ENCODE data around the gene ABCA5.
"Not testable (repeated sequence)": the region's sequence is repeated elsewhere in the genome, so short reads cannot be mapped to it uniquely, and the experiment has no call there.

ABCA5 gene

DNA sequence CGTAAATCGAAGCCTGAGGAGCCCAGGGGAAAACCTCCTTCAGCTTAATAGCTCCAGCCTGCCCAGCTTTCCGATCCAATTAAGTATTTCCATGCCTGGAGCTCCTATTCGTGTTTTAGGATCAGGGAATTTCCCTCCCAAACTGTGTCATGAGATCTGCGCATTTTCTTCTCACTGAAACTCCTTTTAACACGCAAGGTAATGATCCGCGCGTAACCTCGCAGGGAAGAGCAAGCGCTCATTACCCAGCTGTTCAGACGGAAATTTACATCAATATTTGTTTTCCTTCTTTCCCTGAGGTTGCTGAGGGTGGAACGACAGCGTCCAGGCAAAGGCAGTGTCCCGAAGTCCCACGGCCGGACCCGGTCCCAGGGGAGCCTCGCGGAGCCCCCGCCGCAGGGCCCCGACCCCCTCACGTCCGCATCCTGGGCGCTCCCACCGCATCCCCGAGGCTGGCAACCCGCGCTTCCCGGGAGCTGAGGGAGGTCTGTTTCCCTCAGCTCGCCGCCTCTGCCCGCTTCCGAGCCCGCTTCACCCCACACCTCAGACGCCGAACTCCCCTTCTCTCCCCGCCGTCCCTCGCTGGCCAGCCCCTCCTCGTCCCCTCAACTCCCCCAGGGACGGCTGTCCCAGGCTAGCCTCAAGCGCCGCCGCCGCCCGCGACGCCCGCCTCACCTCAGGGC is 415 bp downstream of the ABCA5 start:
- no peak for DNase-seq

- DNase-seq = no peak
These were observed 1.2 kb downstream of the ABCA5 start for GRCh38 chr17:69325518-69326376.

DNA sequence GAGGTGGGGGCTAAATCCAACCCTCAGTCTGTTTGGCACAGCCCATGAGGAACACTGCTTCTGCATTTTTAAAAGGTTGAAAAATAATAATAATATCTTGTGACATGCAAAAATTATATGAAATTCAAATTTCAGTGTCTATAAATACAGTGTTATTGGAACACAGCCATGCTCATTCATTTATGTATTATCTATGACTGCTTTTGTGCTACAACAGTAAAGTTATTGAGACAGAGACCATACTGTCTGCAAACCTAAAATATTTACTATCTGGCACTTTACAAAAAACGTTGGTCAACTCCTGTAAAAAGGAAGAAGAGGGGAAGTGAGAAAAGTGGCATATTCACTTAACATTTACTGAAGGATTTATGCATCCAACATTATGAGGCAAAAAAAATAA is 3.1 kb downstream of the ABCA5 start:
- DNase-seq = no peak

GRCh38 chr17:69320908-69321238 is 6.1 kb downstream of the ABCA5 start:
- no peak for DNase-seq

- DNase-seq = no peak
These were observed 6.6 kb downstream of the ABCA5 start for GRCh38 chr17:69320210-69320907.

GRCh38 chr17:69317625-69318024 is 9.3 kb downstream of the ABCA5 start:
- no peak for DNase-seq

- peak; percentile 87 for DNase-seq
These were observed 12.5 kb downstream of the ABCA5 start for GRCh38 chr17:69314246-69315065.

DNA sequence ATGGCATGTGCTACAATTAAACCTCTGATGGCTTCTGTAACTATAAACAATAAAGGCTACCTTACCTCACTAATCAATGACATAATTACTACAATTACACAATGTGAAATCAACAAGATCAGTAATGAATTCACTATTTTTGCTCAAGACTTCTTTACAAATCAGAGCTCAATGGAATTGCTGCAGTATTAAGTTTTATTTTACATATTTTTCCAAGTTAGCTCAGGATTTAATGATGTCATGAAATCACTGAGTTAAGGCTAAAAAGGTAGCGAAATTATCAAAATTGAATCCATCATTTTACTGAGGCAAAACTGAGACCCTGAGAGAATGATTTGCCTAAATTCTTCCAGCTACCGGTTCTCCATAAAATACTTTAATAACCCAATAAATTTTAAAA is 21.8 kb downstream of the ABCA5 start:
- no peak for DNase-seq

DNA sequence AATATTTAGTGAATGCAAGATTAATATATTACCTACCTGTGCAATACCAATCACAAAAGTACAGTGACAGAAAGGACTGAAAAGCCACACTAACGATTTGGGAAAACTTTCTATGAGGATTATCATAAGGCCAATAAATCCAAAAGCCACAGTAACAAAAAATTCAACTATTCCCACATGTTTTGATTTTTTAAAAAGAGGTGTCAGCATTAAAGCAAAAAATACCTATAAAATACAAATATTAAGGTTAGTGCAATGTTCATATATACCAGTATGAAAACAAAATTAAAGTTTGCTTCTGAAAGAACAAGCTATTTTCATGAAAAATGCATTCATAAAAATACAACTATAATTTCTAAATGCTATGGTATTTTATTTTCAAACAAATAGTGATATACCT is 24.3 kb downstream of the ABCA5 start:
- DNase-seq = no peak

DNA sequence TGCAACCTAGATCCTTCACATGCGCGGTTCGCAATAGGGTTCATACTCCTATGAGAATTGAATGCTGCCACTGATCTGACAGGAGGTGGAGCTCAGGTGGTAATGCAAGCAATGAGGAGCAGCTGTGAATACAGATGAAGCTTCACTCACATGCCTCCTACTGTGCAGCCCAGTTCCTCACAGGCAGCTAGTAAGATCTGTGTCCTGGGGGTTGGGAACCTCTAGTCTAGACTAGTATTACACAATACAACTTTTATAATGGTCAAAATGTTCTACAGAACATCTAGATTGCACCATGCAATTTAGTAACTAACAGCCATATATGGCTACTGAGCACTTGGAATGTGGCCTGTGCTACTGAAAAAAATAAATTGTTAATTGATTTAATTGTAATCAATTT is 26.7 kb downstream of the ABCA5 start:
- DNase-seq = no peak

DNA sequence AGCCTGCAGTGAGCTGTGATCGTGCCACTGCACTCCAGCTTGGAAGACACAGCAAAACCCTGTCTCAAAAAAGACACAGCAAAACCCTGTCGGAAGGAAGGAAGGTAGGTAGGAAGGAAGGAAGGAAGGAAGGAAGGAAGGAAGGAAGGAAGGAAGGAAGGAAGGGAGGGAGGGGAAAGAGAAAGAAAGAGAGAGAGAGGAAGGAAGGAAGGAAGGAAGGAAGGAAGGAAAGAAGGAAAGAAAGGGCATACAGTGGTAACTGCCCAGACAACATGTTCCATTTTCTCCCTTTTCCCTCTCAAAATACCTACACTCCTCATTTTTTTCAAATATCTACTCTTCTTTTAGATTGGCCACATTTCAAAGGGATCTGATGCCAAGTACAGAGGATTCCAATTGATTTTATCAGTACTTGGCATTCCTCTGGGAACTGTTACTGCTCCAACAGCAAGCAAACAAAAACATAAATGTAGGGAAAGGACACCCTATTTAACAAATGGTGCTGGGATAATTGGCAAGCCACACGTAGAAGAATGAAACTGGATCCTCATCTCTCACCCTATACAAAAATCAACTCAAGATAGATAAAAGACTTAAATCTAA is 28.7 kb downstream of the ABCA5 start:
- not testable (repeated sequence) for DNase-seq

DNA sequence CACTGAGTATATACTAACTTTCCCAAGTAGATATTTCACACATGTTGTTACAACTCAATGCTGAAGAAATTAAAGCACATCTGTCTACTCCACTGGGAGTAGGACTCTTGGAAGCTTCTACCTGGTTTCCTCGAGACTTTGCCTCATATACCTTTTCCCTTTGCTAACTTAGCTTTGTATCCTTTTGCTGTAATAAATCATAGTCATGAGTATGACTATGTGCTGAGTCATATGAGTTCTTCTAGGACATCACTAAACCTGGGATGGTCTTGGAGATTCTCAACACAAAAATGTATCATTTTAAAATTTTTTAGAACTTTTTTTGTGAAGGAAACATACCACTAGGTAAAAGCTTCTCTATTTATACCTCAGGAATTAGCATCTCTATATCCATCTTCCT is 39.8 kb downstream of the ABCA5 start:
- DNase-seq = no peak

DNA sequence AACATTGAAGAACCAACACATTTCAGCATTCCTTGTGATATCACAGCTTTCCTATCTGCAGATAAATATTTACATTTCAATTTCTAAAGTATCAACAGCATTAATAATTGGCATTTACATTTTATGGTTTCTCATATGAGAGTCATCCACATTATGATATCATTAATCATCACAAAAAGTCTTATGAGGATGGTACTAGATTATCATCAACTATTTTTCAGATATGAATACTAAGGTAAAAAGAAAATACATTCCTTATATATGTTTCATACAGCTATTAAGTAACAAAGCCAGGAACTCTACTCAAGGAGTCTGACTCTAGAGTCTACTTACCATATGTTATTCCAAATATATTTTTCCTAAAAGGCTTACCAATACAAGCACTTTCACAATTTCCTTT is 40.7 kb downstream of the ABCA5 start:
- DNase-seq = no peak

DNA sequence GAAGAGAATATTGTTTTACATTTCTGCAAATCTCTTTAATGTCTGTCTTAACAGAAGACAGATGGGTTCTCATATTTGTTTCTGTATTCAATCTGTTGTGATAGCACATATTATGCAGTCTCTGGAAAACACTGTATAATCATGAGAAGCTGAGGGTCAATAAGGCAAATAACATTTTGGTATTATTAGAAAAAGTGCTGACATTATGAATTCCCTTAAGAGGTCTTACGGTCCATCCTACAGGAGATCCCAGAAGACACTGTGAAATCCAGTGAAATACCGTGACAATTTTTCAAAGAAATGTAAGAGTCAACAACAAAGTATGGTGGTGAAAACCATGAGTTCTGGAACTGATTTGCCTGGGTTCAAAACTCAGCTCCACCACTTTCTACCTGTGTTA is 42.3 kb downstream of the ABCA5 start:
- no peak for DNase-seq

GRCh38 chr17:69282002-69282401 is 44.9 kb downstream of the ABCA5 start:
- no peak for DNase-seq

DNA sequence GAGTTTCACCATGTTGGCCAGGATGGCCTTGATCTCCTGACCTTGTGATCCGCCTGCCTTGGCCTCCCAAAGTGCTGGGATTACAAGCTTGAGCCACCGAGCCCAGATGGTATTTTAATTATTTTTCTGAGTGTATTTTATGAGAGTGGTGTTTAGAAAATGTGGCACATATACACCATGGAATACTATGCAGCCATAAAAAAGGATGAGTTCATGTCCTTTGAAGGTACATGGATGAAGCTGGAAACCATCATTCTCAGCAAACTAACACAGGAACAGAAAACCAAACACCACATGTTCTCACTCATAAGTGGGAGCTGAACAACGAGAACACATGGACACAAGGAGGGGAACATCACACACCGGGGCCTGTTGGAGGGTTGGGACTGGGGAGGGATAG is 50.7 kb downstream of the ABCA5 start:
- DNase-seq = not testable (repeated sequence)

GRCh38 chr17:69275751-69276150 is 51.2 kb downstream of the ABCA5 start:
- DNase-seq = no peak

GRCh38 chr17:69271023-69271422 is 55.9 kb downstream of the ABCA5 start:
- no peak for DNase-seq

DNA sequence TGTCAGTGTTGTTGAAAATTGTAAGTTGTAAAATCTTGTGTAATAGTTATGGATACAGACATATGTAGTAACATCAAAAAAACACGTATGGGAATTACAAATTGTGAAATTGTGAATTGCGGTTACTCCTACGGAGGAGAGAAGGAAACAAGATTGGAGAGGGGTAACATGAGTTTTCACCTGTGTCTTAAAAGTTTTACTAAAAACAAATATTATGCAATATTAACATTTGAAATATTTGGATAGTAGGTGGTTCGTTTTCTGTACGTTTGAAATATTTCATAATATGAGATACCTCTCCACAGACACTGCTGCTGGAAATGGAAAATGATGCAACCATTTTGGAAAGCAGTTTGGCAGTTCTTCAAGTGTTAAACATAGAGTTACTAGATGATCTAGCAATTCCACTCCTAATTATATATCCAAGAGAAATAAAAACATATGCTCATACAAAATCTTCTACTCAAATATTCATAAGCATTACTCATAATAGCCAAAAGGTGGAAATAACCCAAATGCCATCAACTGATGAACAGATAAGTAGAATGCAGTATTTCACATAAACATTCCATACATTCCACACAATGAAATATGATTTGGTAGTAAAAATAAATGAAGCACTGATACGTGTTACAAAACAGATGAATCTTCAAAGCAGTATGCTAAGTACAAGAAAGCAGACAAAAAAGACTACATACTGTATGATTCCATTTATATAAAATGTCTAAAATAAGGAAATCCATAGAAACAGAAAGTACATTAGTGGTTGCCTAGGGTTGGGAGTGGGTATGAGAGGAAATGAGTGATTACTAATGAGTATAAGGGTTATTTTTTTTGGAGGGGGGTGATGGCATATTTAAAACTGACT is 57.6 kb downstream of the ABCA5 start:
- no peak for DNase-seq

GRCh38 chr17:69268543-69269014 is 58.4 kb downstream of the ABCA5 start:
- DNase-seq = no peak

DNA sequence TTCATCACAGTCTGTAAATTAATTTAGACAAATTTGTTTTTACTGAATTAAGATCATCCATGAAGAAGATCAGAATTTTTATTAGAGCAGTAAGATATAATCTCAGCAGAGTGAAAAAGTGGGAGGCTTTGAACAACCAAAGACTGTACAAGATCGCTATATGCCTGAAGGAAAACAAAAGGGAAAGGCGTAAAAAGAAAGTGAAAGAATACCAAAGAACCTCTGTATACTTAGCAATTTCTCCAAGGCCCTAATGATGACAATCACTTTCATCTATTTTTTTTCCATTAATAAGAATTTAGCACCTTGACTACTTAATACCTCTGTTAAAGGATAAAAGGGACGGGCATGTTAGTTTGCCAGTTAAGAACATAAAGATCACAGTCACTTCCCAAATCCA is 59.7 kb downstream of the ABCA5 start:
- no peak for DNase-seq

DNA sequence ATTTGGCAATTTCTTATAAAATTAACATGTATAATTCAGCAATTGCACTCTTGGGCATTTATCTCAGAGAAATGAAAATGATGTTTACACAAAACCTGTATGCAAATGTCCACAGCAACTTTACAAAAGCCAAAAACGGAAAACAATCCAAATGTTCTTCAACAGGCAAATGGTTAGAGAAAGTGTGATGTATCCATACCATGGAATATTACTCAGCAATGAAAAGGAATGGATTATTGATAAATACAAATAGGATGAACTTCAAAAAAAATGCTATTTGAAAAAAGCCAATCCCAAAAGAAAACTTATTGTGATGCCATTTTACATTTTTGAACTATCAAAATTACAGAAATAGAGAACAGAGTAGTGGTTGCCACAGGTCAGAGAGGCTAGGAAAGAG is 61.1 kb downstream of the ABCA5 start:
- no peak for DNase-seq

All from NCI-H774 (cell line).